GM21529 (cell line): Measurements from ENCODE around the gene VGLL4.

Experiments used
- ATAC-seq: cut with Tn5 transposase; IDR thresholded peaks from one replicate; pipeline ENCODE4 v1.9.1; 2021; ENCODE audit not compliant: unreplicated experiment

Gene VGLL4

GRCh38 chr3:11553436-11554235, 90.1 kb downstream of the VGLL4 start:
- no peak for ATAC-seq

GRCh38 chr3:11552289-11553264, 91.1 kb downstream of the VGLL4 start:
- no peak for ATAC-seq

GRCh38 chr3:11551036-11551435, 92.7 kb downstream of the VGLL4 start:
- no peak for ATAC-seq

- ATAC-seq, result no peak
Observed at GRCh38 chr3:11549580-11550140, 94.1 kb downstream of the VGLL4 start.

- no peak for ATAC-seq
Observed at GRCh38 chr3:11548721-11549131, 95.0 kb downstream of the VGLL4 start.

- ATAC-seq, result no peak
Observed at GRCh38 chr3:11547498-11547897, 96.2 kb downstream of the VGLL4 start.

GRCh38 chr3:11546657-11547302, 96.9 kb downstream of the VGLL4 start:
- no peak for ATAC-seq

GRCh38 chr3:11545186-11545851, 98.4 kb downstream of the VGLL4 start:
- no peak for ATAC-seq

- no peak for ATAC-seq
Observed at GRCh38 chr3:11544412-11545181, 99.1 kb downstream of the VGLL4 start.

GRCh38 chr3:11543948-11544387, 99.7 kb downstream of the VGLL4 start:
- no peak for ATAC-seq

- ATAC-seq, result no peak
Observed at GRCh38 chr3:11543141-11543947, 100.4 kb downstream of the VGLL4 start.

- no peak for ATAC-seq
Observed at GRCh38 chr3:11542551-11542950, 101.2 kb downstream of the VGLL4 start.

GRCh38 chr3:11541321-11542303, 102.1 kb downstream of the VGLL4 start:
- ATAC-seq, result no peak

- ATAC-seq, result no peak
Observed at GRCh38 chr3:11539677-11540076, 104.0 kb downstream of the VGLL4 start.

- ATAC-seq, result no peak
Observed at GRCh38 chr3:11539218-11539617, 104.5 kb downstream of the VGLL4 start.

GRCh38 chr3:11538581-11538980, 105.1 kb downstream of the VGLL4 start:
- ATAC-seq, result no peak

GRCh38 chr3:11536936-11537612, 106.6 kb downstream of the VGLL4 start:
- no peak for ATAC-seq
